Endodermal cell (in vitro differentiated cells): ENCODE measurements around the gene GPR176. TPM values are rescaled to one million over a fixed set of nuclear protein-coding genes. Genes with fewer than 3 reads are reported as not detected.
"Not testable (repeated sequence)": the region's sequence is repeated elsewhere in the genome, so short reads cannot be mapped to it uniquely, and the experiment has no call there.

Experiments
- DNase-seq: peaks from one replicate; pipeline ENCODE4 v3.0.0-alpha.2; 2017
- H3K27ac ChIP-seq: 2 replicates; pipeline ENCODE4 v1.5.1; 2013; ENCODE audit warnings: mild to moderate bottlenecking, low read depth, low read length, moderate library complexity
- H3K27me3 ChIP-seq: 2 replicates; pipeline ENCODE4 v1.6.1; 2013; ENCODE audit warnings: mild to moderate bottlenecking, low read length, moderate library complexity; ENCODE audit not compliant: insufficient read depth, control insufficient read depth, poor library complexity, severe bottlenecking
- H3K36me3 ChIP-seq: 2 replicates; pipeline ENCODE4 v1.7.0; 2013; ENCODE audit warnings: mild to moderate bottlenecking, low read length, moderate library complexity; ENCODE audit not compliant: control insufficient read depth, insufficient read depth
- H3K4me1 ChIP-seq: one replicate; pipeline ENCODE4 v1.7.0; 2013; ENCODE audit warnings: low read length; ENCODE audit not compliant: control insufficient read depth, insufficient read depth
- H3K4me3 ChIP-seq: 2 replicates; pipeline ENCODE4 v1.5.1; 2013; ENCODE audit warnings: mild to moderate bottlenecking, low read length, moderate library complexity
- H3K9ac ChIP-seq: 2 replicates; pipeline ENCODE4 v1.6.1; 2013; ENCODE audit warnings: mild to moderate bottlenecking, low read length, moderate library complexity; ENCODE audit not compliant: poor library complexity, severe bottlenecking; ENCODE audit errors: extremely low read depth
- H3K9me3 ChIP-seq: 2 replicates; pipeline ENCODE4 v1.6.1; 2013; ENCODE audit warnings: mild to moderate bottlenecking, low read length, moderate library complexity; ENCODE audit not compliant: control insufficient read depth
- H3K27ac Mint-ChIP-seq: 2 replicates; pipeline ENCODE4 v1.8.0; 2020; ENCODE audit warnings: mixed read lengths
- H3K27me3 Mint-ChIP-seq: 2 replicates; pipeline ENCODE4 v1.8.0; 2021; ENCODE audit warnings: mild to moderate bottlenecking, mixed read lengths; ENCODE audit not compliant: insufficient read depth
- H3K36me3 Mint-ChIP-seq: 2 replicates; pipeline ENCODE4 v1.8.0; 2020; ENCODE audit warnings: low read depth, mixed read lengths
- H3K4me1 Mint-ChIP-seq: 2 replicates; pipeline ENCODE4 v1.8.0; 2020; ENCODE audit warnings: mixed read lengths
- H3K4me3 Mint-ChIP-seq: 2 replicates; pipeline ENCODE4 v1.8.0; 2020; ENCODE audit warnings: mild to moderate bottlenecking, moderate library complexity, mixed read lengths
- H3K9me3 Mint-ChIP-seq: 2 replicates; pipeline ENCODE4 v1.8.0; 2020; ENCODE audit warnings: mild to moderate bottlenecking, mixed read lengths
- CTCF ChIP-seq: fragments of 200-600 bp; sonication (generic); conservative IDR thresholded peaks from 2 replicates; pipeline ENCODE4 v1.5.0; 2021; ENCODE audit warnings: antibody characterized with exemption, mild to moderate bottlenecking
- WGBS, 2 experiments: methylation state at CpG; one replicate each; pipeline versions ENCODE4 v1.1.5 to v1.1.7; 2013; ENCODE audit warnings: missing lambda C conversion rate in 2 of 2, mixed read lengths in 1 of 2; ENCODE audit not compliant: insufficient coverage in 1 of 2, insufficient read length in 1 of 2; 5-methylcytosine and 5-hydroxymethylcytosine counted together
- total RNA-seq, 2 donors: library from RNA; stranded (reverse); fragmentation: NEBNext Ultra II Directional in 1 of 2; extraction: Animal tissue kit (Norgen Biotek cat#: 25700) in 1 of 2; gene quantifications; 2 replicates in 1 of 2; 3 replicates in 1 of 2; pipeline ENCODE4 v1.2.1, GENCODE V29; 2021

GPR176 gene
- total RNA-seq, 2 donors from 2014 or later = 26.0 to 31.1 TPM

- H3K36me3 Mint-ChIP-seq = no peaks in the 10 kb centered on the region
- no peaks in the 10 kb centered on the region for H3K36me3 ChIP-seq
- H3K4me3 ChIP-seq = no peak overlapping the region
- no peak for TF ChIP-seq CTCF
- H3K4me1 ChIP-seq = peaks cover 6% of the 10 kb centered on the region
- H3K27ac Mint-ChIP-seq = no peak overlapping the region
- H3K9ac ChIP-seq = no peak overlapping the region
- H3K27me3 Mint-ChIP-seq = no peaks in the 10 kb centered on the region
- H3K4me3 Mint-ChIP-seq = no peak overlapping the region
- no peaks in the 10 kb centered on the region for H3K9me3 ChIP-seq
- no peaks in the 10 kb centered on the region for H3K27me3 ChIP-seq
- no peak overlapping the region for H3K27ac ChIP-seq
- H3K9me3 Mint-ChIP-seq = no peaks in the 10 kb centered on the region
- H3K4me1 Mint-ChIP-seq = peaks cover 30% of the 10 kb centered on the region
- DNase-seq = no peak
Measured at GRCh38 chr15:39817892-39818291, 102.2 kb downstream of the GPR176 start.

GRCh38 chr15:39814489-39814888 lies 105.6 kb downstream of the GPR176 start:
- no peak for TF ChIP-seq CTCF
- DNase-seq = no peak
- Mint-ChIP-seq H3K27me3 (no peaks in the 10 kb centered on the region), H3K4me3 (no peak overlapping the region), H3K27ac (no peak overlapping the region), H3K36me3 (no peaks in the 10 kb centered on the region), H3K9me3 (no peaks in the 10 kb centered on the region), H3K4me1 (peaks cover 16% of the 10 kb centered on the region)
- Histone ChIP-seq H3K4me1 (peaks cover 4% of the 10 kb centered on the region), H3K9me3 (no peaks in the 10 kb centered on the region), H3K9ac (no peak overlapping the region), H3K27ac (no peak overlapping the region), H3K36me3 (no peaks in the 10 kb centered on the region), H3K27me3 (no peaks in the 10 kb centered on the region), H3K4me3 (no peak overlapping the region)
- WGBS, 2 experiments = 100% methylated on average over 1 of the region's 1 CpG; no CpG with 5 or more reads in 1 of the 2 experiments

- DNase-seq, H3K4me3 ChIP-seq, H3K9me3 Mint-ChIP-seq, H3K9ac ChIP-seq, H3K27me3 ChIP-seq, H3K27ac Mint-ChIP-seq, H3K9me3 ChIP-seq, H3K27me3 Mint-ChIP-seq, H3K36me3 ChIP-seq, H3K27ac ChIP-seq, H3K4me3 Mint-ChIP-seq, H3K36me3 Mint-ChIP-seq, H3K4me1 ChIP-seq: not testable (repeated sequence)
- H3K4me1 Mint-ChIP-seq = peaks cover 14% of the 10 kb centered on the region
- 94 to 96% methylated on average over 3 of the region's 3 CpGs for WGBS, 2 experiments
Measured at GRCh38 chr15:39812651-39813050, 107.4 kb downstream of the GPR176 start.

GRCh38 chr15:39808909-39809308 lies 111.2 kb downstream of the GPR176 start:
- WGBS, 2 experiments = 42 to 43% methylated on average over 3 of the region's 3 CpGs
- Mint-ChIP-seq H3K9me3 (no peaks in the 10 kb centered on the region), H3K4me1 (peaks cover 10% of the 10 kb centered on the region), H3K4me3 (no peak overlapping the region), H3K27ac (no peak overlapping the region), H3K36me3 (no peaks in the 10 kb centered on the region), H3K27me3 (no peaks in the 10 kb centered on the region)
- Histone ChIP-seq H3K9me3 (no peaks in the 10 kb centered on the region), H3K9ac (no peak overlapping the region), H3K36me3 (no peaks in the 10 kb centered on the region), H3K27ac (no peak overlapping the region), H3K27me3 (no peaks in the 10 kb centered on the region), H3K4me1 (peaks cover 4% of the 10 kb centered on the region), H3K4me3 (no peak overlapping the region)
- DNase-seq = peak; percentile 61
- no peak for TF ChIP-seq CTCF
